ENCODE results near the gene ZNF460.

DNA sequence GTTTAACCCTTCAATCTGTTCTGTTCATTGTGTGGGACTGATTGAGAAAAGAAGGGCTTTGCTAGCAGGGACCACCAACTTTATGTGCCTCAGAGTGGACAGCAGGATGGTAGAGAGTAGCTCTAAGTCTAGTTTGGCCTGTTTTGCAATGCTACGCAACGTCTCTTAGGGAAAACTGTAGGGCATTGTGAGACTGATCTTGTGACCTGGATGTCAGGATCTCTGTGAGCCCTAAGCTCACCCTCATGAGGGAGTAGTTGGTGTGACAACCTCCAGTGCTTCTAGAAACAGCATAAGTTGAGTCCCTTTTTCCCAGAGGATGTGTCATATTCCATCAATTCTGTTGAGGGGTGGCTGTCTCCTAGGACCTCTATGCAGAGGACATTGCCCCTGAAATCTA lies 30.5 kb downstream of the ZNF460 start:
- no peak for TF ChIP-seq POLR2A (IDR thresholded peaks at IDR 0.05)
- TF ChIP-seq, protein P1, sequence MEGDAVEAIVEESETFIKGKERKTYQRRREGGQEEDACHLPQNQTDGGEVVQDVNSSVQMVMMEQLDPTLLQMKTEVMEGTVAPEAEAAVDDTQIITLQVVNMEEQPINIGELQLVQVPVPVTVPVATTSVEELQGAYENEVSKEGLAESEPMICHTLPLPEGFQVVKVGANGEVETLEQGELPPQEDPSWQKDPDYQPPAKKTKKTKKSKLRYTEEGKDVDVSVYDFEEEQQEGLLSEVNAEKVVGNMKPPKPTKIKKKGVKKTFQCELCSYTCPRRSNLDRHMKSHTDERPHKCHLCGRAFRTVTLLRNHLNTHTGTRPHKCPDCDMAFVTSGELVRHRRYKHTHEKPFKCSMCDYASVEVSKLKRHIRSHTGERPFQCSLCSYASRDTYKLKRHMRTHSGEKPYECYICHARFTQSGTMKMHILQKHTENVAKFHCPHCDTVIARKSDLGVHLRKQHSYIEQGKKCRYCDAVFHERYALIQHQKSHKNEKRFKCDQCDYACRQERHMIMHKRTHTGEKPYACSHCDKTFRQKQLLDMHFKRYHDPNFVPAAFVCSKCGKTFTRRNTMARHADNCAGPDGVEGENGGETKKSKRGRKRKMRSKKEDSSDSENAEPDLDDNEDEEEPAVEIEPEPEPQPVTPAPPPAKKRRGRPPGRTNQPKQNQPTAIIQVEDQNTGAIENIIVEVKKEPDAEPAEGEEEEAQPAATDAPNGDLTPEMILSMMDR (IDR thresholded peaks at IDR 0.05): no peak
